KBM-7 (cell line): Measurements from ENCODE around the gene STK31.
"Not testable (repeated sequence)": the region's sequence is repeated elsewhere in the genome, so short reads cannot be mapped to it uniquely, and the experiment has no call there.

Experiments
- DNase-seq: peaks from one replicate; pipeline ENCODE4 v3.0.0-alpha.2; 2015
- in situ Hi-C: fragments of 300-500 bp; cut with MboI; formaldehyde crosslinking; loops from 2 replicates; pipeline ENCODE4 v1.14.3; 2020; ENCODE audit warnings: low sequenced_read_pairs, low pct_unique_long_range_greater_than_20kb, mixed read lengths

Gene STK31, protein sequence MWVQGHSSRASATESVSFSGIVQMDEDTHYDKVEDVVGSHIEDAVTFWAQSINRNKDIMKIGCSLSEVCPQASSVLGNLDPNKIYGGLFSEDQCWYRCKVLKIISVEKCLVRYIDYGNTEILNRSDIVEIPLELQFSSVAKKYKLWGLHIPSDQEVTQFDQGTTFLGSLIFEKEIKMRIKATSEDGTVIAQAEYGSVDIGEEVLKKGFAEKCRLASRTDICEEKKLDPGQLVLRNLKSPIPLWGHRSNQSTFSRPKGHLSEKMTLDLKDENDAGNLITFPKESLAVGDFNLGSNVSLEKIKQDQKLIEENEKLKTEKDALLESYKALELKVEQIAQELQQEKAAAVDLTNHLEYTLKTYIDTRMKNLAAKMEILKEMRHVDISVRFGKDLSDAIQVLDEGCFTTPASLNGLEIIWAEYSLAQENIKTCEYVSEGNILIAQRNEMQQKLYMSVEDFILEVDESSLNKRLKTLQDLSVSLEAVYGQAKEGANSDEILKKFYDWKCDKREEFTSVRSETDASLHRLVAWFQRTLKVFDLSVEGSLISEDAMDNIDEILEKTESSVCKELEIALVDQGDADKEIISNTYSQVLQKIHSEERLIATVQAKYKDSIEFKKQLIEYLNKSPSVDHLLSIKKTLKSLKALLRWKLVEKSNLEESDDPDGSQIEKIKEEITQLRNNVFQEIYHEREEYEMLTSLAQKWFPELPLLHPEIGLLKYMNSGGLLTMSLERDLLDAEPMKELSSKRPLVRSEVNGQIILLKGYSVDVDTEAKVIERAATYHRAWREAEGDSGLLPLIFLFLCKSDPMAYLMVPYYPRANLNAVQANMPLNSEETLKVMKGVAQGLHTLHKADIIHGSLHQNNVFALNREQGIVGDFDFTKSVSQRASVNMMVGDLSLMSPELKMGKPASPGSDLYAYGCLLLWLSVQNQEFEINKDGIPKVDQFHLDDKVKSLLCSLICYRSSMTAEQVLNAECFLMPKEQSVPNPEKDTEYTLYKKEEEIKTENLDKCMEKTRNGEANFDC

DNA sequence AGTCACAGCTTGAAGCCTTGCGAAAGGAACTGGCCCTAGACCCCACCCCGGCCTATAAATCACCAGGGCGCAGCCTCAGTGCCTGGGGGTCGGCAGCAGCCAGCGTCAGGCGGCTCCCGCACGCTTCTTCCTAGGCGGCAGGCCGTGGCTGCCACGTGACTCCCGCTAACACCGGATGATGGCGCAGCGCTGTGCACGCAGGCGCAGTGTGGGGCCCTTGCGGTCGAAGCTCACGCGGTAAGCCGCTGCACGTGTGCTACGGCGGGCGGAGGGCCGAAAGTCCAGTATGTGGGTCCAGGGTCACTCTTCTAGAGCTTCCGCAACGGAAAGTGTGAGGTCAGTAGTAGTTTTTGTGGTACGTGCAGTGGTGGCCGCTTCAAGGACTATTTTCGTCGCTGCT lies at the start of gene STK31:
Gene STK31 (plus strand): TSS at position 220 of the 400 bp plus-strand sequence. CDS start 67 bp downstream, at position 287.
- in situ Hi-C loops = loop anchor here (25.0 kb wide), 1 partner anchor 123 kb away; the partner anchor contains the start of gene CCDC126
- no peak for DNase-seq

DNA sequence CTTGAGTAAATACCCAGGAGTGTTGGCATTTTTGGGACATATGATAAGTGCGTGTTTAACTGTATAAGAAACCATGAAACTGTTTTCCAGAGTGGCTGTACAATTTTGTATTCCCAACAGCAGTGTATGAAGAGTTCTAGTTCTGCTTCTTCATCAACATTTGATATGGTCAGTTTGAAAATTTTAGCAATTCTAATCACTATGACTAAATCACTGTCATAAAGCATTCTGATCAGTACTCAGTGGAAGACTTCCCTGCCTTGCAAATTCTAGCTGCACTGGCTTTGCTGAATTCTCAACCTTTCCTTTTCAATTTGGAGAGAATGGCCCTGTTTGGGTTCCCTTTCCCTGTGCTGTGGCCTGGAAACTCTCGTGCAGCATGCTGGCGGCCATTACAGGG lies 48.6 kb upstream of the STK31 start:
- no peak for DNase-seq
- in situ Hi-C loops = no loop called here

DNA sequence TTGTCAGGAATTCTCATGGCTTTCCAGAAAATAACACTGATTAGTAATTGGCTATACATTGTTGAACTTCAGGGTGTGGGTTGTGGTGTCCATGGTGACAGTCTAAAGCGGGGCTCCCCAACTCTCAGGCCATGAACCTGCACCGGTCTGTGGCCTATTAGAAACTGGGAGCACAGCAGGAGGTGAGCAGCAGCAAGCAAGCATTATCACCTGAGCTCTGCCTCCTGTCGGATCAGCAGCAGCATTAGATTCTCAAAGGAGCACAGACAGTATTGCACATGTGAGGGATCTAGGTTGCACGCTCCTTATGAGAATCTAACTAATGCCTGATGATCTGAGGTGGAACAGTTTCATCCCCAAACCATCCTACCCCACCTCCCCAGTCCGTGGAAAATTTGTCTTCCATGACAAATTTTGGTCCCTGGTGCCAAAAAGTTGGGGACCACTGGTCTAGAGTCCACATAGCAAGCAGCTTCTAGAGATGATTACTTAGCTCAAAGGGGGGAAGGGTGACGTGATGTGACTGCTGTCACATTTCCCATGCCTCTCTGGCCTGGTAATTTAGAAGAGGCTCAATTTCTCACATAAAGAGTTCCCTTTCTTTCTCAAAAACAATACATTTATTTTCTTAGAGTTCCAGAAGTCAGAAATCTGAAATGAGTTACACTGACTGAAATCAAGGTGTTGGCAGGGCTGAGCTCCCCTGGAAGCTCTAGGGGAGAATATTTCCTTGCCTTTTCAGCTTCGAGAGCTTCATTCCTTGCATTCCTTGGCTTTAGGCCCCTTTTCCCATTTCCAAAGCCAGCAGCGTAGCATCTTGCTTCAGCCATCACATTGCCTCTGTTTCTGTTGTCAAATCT lies 47.7 kb upstream of the STK31 start:
- no peak for DNase-seq
- in situ Hi-C loops = no loop called here

DNA sequence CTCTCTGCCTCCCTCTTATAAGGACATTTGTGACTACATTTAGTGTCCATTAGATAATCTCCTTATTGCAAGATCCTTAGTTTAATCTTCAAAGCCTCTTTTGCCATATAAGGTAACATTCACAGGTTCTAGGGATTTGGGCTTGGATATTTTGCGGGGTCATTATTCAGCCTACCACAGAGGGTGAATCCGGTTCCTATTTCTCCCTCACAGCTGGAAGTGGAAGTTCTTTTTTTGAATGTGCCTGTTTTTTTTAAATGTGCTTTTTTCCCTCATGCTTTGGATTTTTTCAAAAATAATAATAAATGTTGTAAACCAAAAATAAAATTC lies 47.1 kb upstream of the STK31 start:
- DNase-seq = no peak
- in situ Hi-C loops = no loop called here

DNA sequence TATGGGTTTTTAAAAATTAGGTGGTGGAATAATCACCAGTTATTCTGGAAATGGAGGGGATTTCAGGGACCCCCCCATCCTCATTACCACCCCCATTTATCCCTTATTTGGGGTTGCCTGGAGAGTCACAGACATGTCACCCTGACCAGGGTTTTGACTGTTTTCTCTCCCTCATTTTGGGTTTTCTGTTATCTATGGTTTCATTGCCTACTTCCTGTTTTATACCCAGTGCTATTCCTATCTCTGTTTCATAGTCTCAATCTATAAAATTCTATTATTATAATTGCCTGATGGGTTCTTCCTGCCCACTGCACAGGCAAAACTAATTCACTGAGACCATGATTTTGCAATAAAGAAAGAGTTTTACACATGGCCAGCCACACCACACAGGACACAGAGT lies 45.9 kb upstream of the STK31 start:
- in situ Hi-C loops = no loop called here
- DNase-seq = no peak

DNA sequence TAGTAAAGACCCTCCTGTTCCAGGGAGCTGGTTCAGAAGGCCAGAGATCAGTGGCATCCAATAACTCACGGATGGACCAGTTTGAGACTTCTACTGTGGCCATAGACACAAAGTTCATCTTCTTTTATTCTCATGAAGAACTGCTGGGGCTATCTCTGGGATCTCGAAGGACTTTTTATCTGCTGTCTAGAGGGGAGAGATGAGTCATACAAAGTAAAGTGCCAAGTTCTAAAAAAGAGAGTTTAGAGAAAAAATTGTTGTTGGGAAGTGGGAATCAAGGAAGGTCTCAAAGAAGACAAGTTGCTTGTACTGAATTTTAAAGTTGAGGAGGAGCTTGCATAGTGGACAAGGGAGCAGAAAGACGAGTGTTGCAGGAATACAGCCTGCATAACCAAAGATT lies 38.0 kb upstream of the STK31 start:
- in situ Hi-C loops = no loop called here

DNA sequence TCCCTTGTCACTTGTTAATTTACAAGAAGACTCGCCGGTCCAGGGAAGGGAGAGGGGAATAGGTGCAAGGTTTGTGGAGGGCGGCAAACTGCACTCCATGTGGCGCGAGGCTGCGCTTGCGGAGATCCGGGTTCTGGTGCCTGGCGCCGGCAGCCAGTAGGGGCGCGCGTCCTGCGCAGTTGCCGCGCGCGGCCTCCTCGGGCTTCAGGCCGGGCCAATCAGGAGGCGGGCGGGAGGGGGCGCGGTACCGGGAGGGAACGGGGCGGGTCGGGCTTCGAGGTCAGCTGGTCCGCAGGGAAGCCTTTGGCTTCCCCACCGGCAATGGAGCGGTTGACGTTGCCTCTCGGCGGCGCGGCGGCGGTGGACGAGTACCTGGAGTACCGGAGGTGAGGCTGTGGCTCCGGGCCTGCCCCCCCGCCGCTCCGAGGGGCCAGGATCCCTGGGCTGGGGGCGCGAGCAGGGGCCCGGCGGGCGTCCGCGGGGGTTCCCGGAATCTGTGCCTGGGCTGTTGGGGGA lies 30.1 kb upstream of the STK31 start, which contains the start of gene FAM221A:
Gene FAM221A (plus strand): TSS at position 302 of the 516 bp plus-strand sequence. CDS start 20 bp downstream, at position 322.
- in situ Hi-C loops = no loop called here
- DNase-seq = no peak

More for the DNA sequence above, 38.0 kb upstream of the STK31 start:
- DNase-seq = no peak

DNA sequence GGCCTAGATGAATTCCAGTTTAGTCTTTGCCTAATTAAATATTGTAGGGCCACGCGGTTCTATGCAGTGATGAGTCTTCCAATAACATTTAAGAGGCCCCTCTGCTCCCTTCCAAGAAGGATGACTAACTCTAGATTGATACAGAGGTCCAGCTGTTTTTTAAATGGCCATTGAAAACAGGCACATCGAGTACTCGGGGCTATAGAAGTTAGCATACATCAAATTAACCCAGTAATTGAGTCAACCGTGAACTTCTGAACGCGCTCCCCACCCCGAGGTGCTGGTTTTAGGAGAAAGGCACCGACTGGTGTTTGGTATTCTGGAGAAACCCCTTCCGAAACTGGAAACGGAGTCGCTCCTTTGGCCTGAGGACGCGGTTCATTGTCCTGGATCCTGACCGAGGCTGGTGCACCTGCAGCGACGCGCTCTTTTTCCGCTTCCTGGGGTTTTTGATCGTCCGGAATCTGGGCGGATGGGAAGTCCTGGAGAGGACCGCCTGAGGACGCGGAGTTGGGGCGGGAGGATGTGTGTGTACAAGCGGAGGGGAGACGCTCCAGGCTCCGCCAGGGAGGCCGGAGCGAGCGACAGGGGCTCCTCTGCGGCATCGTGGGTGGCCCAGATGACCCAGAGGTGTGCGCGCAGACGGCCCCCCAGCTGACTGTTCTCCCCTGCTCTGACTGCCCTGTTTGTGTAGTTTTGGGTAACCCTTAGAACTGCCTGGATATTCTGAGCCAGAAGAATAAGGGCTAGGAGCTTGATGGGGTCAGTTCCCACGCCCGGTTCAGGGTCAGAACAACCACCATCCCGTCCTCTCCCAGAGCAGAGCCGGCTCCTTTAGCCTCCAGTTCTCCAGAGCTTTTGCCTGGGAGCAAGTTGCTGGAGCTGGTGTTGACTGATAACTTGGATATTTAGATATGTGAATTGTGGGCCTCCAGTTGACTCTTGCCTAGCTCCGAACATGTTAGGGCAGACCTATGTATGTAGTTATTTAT lies 29.3 kb upstream of the STK31 start:
- in situ Hi-C loops = no loop called here
- DNase-seq = no peak

DNA sequence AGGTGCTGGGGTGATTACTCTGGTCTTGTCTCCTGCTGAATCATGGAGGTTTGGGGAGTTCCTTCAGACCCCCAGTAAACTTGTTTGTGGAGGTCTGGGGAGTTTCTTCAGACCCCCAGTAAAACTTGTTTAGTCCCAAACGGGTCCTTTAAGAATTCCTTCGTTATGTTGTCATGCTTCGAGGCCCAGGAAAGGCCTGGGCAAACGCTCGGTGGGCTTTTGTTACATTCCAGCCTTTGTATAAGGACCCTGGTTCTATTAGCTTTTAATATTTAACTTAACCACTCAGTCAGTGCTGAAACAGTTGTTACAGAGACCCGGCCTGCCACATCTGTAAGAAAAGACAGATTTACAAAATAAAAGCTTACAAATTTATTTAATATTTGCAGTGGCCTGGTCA lies 26.0 kb upstream of the STK31 start:
- in situ Hi-C loops, DNase-seq: not testable (repeated sequence)

DNA sequence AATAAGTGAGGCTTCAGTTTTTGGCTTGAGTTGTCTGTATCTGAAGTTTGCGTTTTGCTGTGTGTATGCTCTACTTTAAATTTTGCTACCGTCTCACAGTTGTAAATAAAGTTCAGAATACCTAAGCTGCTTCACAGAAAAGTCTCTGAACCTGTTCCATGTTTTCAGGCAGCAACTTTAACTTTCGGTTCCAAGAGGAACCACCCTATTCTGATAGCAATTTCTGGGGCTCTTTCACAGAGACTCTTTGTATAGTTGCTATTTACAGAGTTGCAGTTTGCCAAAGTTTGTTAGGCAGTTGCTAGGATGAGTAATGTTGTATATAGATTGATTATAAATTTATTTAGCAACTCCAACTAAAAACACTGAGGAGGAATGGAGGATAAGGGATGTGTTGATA lies 24.3 kb upstream of the STK31 start:
- in situ Hi-C loops = no loop called here

DNA sequence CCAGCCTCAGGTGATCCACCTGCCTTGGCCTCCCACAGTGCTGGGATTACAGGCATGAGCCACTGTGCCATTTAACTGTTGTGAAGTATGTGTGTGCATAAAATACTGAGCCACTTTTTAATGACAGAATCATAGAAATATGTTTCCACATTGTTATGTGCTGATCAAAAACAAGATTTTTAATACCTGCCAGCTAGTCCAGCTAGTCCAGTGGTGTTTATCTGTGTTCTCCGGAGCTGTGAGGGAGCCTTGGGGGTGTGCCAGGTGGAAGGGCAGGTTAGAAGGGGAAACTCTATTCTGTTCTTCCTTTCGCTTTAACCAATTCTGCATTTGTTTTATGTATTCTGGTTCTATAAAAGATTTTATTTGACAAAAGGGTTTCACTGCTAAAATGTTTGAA lies 23.0 kb upstream of the STK31 start:
- in situ Hi-C loops = no loop called here
- DNase-seq = no peak

More for the DNA sequence above, 24.3 kb upstream of the STK31 start:
- no peak for DNase-seq

DNA sequence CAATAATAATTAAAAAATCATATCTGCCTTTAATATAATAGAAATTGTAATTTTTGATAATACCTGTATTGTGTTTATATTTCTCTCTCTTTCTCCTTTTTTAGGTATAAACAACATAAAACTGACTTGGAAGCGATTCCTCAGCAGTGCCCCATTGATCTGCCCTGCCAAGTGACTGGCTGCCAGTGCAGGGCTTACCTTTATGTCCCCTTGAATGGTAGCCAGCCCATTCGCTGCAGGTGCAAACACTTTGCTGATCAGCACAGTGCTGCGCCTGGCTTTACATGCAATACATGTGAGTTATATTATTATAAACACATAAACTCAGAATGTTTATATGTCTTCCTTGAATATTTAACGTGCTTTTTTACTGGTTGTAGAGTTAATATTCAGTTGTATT lies 20.9 kb upstream of the STK31 start:
- in situ Hi-C loops = no loop called here
- DNase-seq = no peak

DNA sequence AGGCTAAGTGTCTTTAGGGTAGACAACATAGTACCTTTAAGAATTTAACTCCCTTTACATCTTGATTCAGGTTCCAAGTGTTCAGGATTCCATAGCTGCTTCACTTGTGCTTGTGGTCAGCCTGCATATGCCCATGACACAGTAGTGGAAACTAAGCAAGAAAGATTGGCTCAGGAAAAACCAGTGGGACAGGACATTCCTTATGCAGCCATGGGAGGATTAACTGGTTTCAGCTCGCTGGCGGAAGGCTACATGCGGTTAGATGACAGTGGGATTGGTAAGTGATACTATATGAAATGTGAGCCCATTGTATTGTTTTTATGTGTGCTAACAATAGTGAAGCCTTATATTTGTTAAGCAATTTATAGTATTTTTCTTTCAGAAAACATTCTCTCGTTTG lies 18.7 kb upstream of the STK31 start:
- DNase-seq = no peak
- in situ Hi-C loops = no loop called here

DNA sequence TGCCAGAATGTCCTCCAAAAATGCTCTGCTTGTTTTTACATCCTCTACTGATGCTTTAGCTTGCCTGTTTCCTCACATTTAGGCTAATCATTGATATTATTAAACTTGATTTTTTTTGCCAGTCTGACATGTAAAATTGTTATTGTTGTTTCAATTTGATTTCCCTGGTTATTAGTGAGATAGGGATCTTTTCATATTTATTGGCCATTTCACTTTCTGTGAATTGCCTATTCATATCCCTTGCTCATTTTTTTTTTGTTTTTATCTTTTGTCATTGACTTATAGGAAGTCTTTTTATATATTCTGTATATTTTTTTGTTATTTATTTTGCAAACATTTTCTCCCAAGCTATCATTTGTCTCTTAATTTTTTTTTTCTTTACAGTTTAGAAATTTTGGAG lies 16.8 kb upstream of the STK31 start:
- in situ Hi-C loops = no loop called here
- no peak for DNase-seq

DNA sequence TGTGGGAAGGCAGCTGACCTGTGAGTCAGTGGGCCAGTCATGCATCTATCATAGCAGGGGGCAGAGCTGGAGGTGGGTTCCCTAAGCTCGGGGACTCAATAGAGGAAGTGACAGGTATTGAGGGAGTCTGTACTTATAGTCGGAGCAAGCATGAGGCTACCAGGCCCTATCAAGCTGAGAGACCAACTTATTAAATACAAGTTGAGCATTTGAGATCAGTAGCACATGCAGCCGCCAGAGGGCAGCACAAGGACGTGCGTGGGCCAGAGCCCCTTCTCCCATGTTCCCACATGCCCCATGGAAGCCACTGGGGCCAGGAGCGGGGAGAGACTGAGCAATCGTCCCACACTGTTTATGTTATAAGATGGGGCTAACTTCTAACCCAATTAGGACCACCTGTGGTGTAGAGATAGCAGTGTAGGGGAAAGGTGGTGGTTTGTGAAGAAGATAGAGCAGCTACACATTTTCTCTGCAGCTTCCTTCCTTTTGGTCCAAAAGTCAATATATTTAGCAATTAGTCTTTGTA lies 13.0 kb upstream of the STK31 start:
- peak; percentile 80 for DNase-seq
- in situ Hi-C loops = no loop called here

DNA sequence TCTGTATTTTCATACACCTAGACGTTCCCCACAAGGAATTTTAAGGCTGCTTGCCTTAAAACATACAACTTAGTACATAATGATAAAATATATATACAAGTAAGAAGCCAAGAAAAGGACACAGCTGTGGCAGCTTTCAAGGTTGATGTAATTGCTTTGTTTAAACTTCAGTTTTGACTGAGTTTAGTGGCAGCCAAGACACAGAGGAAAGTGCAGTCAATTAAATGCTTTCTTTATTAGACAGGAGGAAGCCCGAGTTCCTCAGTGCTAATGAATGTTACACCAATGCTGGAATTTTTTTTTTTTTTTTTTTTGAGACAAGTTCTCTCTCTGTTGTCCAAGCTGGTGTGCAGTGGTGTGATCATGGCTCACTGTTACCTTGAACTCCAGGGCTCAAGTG lies 11.2 kb upstream of the STK31 start:
- DNase-seq = no peak
- in situ Hi-C loops = no loop called here

DNA sequence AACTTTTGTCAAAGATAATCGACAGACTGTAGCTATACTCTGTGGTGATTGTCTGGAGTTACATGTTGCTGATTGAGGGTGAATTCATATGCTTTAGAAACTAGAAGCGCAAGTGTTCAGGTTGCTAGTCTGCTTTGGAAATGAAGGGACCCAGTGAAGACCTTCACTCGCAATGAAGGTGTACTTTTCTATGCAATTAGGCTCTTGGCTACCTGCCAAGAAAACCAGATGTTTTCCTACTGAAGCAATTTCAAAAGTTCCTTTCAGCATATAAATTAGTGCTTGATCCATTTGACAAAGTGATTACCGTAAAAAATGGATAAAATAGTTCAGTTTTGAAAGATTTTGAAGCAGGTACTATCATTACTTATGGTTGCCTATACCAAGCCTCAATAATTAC lies 10.0 kb upstream of the STK31 start:
- DNase-seq = no peak
- in situ Hi-C loops = loop anchor here (25.0 kb wide), 1 partner anchor 113 kb away; the partner anchor contains the start of gene CCDC126
